Measurements from ENCODE around the gene ANO9. TPM values are rescaled to one million over a fixed set of nuclear protein-coding genes. Genes with fewer than 3 reads are reported as not detected.

Gene ANO9
- total and polyA plus RNA-seq, 2 experiments from 2014 or later = 9.0 to 10.2 TPM

DNA sequence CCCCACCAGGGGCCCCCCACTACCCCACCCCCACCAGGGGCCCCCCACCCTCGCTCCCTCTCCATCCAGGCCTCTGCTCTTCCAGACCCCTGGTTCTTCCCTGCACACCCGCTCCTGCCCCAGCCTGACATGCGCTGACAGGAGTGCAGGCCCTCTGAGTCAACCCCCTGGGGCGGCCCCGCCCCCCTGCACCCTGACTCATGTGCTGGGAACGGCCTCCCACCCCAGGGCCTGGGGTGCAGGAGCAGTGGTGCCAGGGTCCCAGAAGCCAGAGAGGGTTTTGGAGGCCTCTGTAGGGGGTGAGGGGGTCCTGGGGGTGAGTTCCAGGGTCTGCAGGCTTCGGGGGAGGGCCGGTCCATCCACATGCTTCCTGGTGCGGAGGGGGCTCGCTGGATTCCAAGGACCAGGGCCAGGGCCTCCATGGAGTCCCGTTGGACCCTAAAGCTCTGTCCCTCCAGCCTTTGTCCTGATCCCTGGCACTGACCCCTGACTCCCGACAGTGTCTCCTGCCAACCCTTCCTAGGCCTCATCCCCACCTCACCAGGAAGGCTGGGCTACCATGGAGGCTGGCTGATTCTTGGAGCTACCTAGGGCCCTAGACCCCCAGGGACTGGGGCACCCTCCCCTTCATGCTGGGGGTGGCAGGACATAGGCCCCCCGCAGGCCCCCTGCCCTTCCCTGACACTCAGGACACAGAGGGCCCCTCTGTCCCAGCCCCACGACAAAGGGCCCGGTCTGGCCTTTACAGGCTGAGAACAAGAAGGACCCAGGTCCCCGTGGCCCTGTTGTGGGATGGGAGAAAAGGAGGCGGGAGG lies 48.4 kb downstream of the ANO9 start (continued):
- TF ChIP-seq POLR2AphosphoS5 (IDR thresholded peaks at IDR 0.05; ENCODE audit: low read depth) (no peak), JUNB (IDR thresholded peaks at IDR 0.05; ENCODE audit: unreplicated experiment) (no peak), EZH2phosphoT487 (IDR thresholded peaks at IDR 0.05; ENCODE audit: unreplicated experiment) (no peak), STAT1 (IDR thresholded peaks at IDR 0.05; ENCODE audit: unreplicated experiment) (no peak), NANOG (IDR thresholded peaks at IDR 0.05; ENCODE audit: borderline replicate concordance) (no peak)
- TF ChIP-seq, protein P1, sequence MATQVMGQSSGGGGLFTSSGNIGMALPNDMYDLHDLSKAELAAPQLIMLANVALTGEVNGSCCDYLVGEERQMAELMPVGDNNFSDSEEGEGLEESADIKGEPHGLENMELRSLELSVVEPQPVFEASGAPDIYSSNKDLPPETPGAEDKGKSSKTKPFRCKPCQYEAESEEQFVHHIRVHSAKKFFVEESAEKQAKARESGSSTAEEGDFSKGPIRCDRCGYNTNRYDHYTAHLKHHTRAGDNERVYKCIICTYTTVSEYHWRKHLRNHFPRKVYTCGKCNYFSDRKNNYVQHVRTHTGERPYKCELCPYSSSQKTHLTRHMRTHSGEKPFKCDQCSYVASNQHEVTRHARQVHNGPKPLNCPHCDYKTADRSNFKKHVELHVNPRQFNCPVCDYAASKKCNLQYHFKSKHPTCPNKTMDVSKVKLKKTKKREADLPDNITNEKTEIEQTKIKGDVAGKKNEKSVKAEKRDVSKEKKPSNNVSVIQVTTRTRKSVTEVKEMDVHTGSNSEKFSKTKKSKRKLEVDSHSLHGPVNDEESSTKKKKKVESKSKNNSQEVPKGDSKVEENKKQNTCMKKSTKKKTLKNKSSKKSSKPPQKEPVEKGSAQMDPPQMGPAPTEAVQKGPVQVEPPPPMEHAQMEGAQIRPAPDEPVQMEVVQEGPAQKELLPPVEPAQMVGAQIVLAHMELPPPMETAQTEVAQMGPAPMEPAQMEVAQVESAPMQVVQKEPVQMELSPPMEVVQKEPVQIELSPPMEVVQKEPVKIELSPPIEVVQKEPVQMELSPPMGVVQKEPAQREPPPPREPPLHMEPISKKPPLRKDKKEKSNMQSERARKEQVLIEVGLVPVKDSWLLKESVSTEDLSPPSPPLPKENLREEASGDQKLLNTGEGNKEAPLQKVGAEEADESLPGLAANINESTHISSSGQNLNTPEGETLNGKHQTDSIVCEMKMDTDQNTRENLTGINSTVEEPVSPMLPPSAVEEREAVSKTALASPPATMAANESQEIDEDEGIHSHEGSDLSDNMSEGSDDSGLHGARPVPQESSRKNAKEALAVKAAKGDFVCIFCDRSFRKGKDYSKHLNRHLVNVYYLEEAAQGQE (IDR thresholded peaks at IDR 0.05; ENCODE audit: unreplicated experiment) = no peak
- TF ChIP-seq, protein P2, sequence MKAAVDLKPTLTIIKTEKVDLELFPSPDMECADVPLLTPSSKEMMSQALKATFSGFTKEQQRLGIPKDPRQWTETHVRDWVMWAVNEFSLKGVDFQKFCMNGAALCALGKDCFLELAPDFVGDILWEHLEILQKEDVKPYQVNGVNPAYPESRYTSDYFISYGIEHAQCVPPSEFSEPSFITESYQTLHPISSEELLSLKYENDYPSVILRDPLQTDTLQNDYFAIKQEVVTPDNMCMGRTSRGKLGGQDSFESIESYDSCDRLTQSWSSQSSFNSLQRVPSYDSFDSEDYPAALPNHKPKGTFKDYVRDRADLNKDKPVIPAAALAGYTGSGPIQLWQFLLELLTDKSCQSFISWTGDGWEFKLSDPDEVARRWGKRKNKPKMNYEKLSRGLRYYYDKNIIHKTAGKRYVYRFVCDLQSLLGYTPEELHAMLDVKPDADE (IDR thresholded peaks at IDR 0.05) = no peak

DNA sequence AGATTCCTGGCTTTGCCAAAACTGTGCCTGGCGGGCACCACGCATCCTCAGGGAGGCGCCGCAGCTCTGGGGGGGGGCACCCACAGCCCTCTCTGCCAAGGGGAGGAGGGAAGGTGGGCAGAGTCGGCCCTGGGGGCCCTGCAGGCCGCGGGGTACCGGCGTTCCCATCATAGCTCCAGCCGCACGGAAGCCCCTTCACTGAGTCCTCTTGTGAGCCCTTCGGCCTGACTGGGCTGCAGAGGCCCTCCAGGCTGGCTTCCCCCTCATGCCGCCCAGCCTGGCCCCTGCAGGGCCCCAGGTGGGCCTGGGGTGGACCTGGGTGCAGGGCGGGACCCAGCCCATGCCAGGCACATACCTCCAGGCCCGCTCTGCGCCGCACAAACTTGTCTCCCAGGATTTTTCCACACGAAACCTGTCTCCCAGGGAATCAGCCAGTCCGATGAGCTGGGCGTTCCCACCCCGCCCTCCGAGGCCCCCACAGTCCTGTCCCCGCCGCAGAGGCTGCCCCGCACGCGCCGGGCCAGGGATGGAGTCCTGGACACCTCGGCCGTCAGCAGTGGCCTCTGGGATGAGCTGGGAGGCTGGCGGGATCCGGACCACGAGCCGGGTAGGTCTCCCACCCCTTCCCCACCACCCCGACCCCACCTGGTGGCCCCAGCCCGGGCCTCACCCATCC lies 49.6 kb downstream of the ANO9 start:
- H3K4me1 ChIP-seq (ENCODE audit: insufficient read depth) = peaks cover 6% of the 10 kb centered on the region
- no peaks in the 10 kb centered on the region for H3K36me3 ChIP-seq (ENCODE audit: insufficient read depth)
- no peaks in the 10 kb centered on the region for H3K79me2 ChIP-seq (replicated peaks; ENCODE audit: insufficient read depth)
- Mint-ChIP-seq H3K27ac (no peak overlapping the region), H3K27me3 (ENCODE audit: insufficient read depth, low read depth, poor library complexity) (no peaks in the 10 kb centered on the region), H3K9me3 (peaks cover 11% of the 10 kb centered on the region), H3K4me3 (no peak overlapping the region), H3K4me1 (peaks cover 2% of the 10 kb centered on the region; the same call in 1 of the 3 replicates), H3K36me3 (ENCODE audit: low read depth) (peaks cover 2% of the 10 kb centered on the region; the same call in 2 of the 3 replicates)
- H3K27me3 ChIP-seq (ENCODE audit: insufficient read depth) = no peaks in the 10 kb centered on the region
- no peaks in the 10 kb centered on the region for H4K20me1 ChIP-seq (replicated peaks; ENCODE audit: insufficient read depth)
- ATAC-seq (no peak), DNase-seq (ENCODE audit: low spot score) (no peak)
- H3K4me3 ChIP-seq = no peak overlapping the region
- H3K4me2 ChIP-seq = no peak overlapping the region
- H3K27ac ChIP-seq (ENCODE audit: low read depth) = no peak overlapping the region
- no peaks in the 10 kb centered on the region for H3K9me2 ChIP-seq (ENCODE audit: insufficient read depth)
- no peaks in the 10 kb centered on the region for H3F3A ChIP-seq (replicated peaks; ENCODE audit: low read depth)
- H2AFZ ChIP-seq = no peak overlapping the region
- no peak for TF ChIP-seq ZNF331 (CRISPR knock-in tag; IDR thresholded peaks at IDR 0.05; ENCODE audit: low read depth)
